Stimulated activated CD8-positive, alpha-beta memory T cell treated with anti-CD3 and anti-CD28 coated beads, Interleukin-15, amount 100 ng/mL, for 4 hours (primary cell): ENCODE measurements around the gene TRIM51.
"Not testable (repeated sequence)": the region's sequence is repeated elsewhere in the genome, so short reads cannot be mapped to it uniquely, and the experiment has no call there.

Source experiments
- DNase-seq, 2 donors: peaks; one replicate each; pipeline ENCODE4 v3.0.0-alpha.2; 2020; ENCODE audit warnings: low read depth in 2 of 2

TRIM51 gene

GRCh38 chr11:55882997-55883396 lies at the start of gene TRIM51:
TRIM51 (plus strand) TSS chr11:55883297; CDS start chr11:55885429, 2,132 bp downstream.
- DNase-seq = not testable (repeated sequence)

- DNase-seq = no peak
These were observed 44.6 kb upstream of the TRIM51 start, which contains the start of gene OR5D16 for GRCh38 chr11:55838452-55838851. OR5D16 (plus strand) TSS chr11:55838752; CDS start chr11:55838752, 0 bp downstream.

- no peak for DNase-seq
These were observed 35.6 kb upstream of the TRIM51 start for GRCh38 chr11:55847453-55847852.

GRCh38 chr11:55849037-55849436 lies 34.1 kb upstream of the TRIM51 start:
- DNase-seq = no peak

- DNase-seq = no peak
These were observed 31.0 kb upstream of the TRIM51 start for GRCh38 chr11:55852141-55852540.

GRCh38 chr11:55854704-55855103 lies 28.4 kb upstream of the TRIM51 start:
- no peak for DNase-seq

- not testable (repeated sequence) for DNase-seq
These were observed 15.7 kb upstream of the TRIM51 start for GRCh38 chr11:55867354-55867753.

- DNase-seq = not testable (repeated sequence)
These were observed 10.4 kb upstream of the TRIM51 start for GRCh38 chr11:55872731-55873130.

GRCh38 chr11:55873146-55873545 lies 10.0 kb upstream of the TRIM51 start:
- DNase-seq = not testable (repeated sequence)

- DNase-seq = not testable (repeated sequence)
These were observed 1.9 kb downstream of the TRIM51 start for GRCh38 chr11:55884995-55885394.

GRCh38 chr11:55885481-55885880 lies 2.4 kb downstream of the TRIM51 start:
- not testable (repeated sequence) for DNase-seq

GRCh38 chr11:55895216-55895615 lies 12.1 kb downstream of the TRIM51 start:
- no peak for DNase-seq

GRCh38 chr11:55902308-55902707 lies 19.2 kb downstream of the TRIM51 start:
- DNase-seq = no peak

- no peak for DNase-seq
These were observed 31.4 kb downstream of the TRIM51 start, which contains the start of gene OR5W2 for GRCh38 chr11:55914482-55914881. OR5W2 (minus strand) TSS chr11:55914582; CDS start chr11:55914582, 0 bp downstream.

GRCh38 chr11:55920537-55920936 lies 37.4 kb downstream of the TRIM51 start:
- DNase-seq = no peak

GRCh38 chr11:55936300-55936699 lies 53.2 kb downstream of the TRIM51 start, which contains the start of gene OR5I1:
OR5I1 (minus strand) TSS chr11:55936400; CDS start chr11:55936400, 0 bp downstream.
- no peak for DNase-seq
